GM18870 (cell line): ENCODE data around the gene MAPK6.

Experiments
- ATAC-seq: cut with Tn5 transposase; IDR thresholded peaks from one replicate; pipeline ENCODE4 v1.9.1; 2021; ENCODE audit warnings: moderate library complexity; ENCODE audit not compliant: unreplicated experiment

The MAPK6 gene

DNA sequence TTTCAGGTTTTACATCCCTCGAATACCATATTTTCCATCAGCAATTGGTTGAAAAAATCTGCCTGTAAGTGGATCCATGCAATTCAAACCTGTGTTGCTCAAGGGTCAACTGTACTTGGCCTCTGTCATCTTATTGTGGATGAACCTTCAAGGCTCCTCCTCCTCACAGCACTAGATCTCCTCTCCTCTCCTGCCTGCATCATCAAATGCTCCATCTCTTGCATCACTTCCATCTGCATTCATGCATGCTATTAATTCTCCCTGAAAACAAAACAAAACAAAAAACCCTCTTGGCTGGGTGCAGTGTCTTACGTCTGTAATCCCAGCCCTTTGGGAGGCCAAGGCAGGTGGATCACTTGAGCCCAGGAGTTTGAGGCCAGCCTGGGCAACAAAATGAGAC is 83.4 kb downstream of the MAPK6 start:
- ATAC-seq: no peak

DNA sequence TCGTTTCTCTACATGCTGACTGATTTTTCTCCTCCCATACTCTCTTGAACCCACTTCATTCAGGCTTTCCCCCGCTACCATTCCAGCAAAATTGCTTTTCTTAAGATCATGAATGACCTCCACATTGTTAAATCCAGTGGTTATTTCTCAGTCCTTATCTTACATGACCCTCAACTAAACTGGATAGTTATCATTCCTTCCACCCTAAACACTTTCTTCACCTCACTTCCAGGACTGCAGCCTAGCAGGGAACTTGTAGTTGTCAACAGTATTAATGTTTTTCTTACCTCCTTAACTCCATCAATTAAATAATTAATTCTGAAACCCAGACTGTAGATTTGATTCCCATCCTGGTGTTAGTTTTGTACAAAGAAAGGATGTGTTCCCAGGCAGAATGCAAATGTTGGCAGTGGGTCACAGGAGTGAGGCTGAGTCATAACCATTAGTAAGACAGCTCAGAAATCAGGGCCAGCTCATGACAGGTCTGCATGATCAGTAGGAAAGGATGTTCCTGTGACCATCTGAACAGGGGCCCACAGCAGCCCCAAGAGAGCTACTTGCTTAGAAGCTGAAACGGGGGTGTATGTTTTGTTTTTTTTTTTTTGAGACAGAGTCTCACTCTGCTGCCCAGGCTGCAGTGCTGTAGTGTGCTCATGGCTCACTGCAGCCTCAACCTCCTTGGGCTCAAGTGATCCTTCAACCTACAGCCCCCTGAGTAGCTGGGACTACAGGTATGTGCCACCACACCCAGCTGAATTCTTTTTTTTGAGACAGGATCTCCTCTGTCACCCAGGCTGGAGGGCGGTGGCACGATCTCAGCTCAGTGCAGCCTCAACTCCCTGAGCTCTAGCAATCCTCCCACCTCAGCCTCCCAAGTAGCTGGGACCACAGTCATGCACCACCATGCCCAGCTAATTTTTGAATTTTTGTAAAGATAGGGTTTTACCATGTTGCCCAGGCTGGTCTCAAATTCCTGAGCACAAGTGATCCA is 84.5 kb downstream of the MAPK6 start:
- peak; percentile 85 for ATAC-seq

DNA sequence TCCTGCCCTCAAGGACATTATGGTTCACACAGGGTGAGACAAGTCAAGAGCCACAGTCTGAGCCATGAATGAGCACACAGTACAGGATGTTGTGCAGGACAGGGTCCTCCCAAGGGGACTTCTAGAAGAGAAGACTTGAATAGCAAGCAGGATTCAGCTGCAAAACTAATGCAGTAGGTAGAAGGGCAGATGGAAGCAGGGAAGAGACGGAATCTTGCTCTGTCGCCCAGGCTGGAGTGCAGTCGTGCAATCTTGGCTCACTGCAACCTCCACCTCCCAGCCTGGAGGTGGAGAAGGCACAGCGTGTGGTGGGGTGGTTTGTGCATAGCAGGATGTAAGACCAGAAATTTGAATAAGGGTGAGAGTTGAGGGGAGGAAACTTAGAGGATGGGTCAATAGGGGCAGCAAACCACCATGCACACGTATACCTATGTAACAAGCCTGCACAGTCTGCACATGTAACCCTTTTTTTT is 85.5 kb downstream of the MAPK6 start:
- no peak for ATAC-seq

DNA sequence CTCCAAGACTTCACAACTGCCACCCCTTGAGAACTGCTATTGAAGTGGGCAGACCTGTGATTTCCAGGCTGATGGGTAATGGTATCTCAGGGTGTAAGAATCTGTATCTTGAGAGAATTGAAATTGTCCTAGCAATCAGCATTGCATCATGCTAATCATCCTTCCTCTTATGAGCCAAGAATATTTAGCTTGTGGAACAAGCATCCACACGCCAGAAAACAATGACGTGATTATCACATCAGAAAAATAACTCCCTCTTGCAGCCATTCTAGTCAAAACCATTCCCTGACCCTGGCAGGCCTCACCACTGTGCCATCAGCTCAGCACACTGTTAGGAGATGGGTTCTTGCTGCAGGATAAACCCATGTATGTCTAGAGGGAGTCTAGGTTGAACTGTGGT is 86.8 kb downstream of the MAPK6 start:
- no peak for ATAC-seq

DNA sequence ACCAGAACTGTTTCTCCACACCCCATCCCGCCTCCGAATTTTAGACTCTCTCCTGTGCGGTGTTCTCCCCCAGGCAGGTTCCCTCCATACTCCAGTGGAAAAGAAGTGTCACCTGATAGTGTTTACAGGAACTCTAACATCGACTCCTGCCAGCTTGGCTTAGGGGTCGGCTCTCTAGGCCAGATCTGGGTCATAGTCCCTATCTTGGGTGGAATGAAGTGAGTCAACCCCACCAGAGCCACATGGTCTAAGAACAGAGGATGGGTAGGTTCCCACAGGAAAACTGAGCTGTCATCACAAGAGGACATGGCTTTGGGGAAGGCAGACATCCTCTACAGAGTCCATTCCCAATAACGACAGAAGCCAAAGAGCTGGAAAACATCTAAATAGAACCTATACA is 87.6 kb downstream of the MAPK6 start:
- no peak for ATAC-seq

DNA sequence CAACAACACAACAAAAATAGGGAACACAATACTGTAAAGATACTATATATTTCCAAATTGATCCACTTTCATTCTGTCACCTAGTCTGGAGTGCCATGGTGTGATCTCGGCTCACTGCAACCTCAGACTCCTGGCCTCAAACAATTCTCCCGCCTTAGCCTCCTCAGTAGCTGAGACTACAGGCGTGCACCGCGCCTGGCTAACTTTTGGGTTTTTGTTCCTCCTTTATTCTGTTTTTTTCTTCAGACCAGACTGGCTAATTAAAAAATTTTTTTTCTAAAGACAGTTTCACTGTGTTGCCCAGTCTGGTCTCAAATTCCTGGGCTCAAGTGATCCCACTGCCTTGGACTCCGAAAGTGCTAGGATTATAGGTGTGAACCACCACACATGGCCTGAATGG is 88.2 kb downstream of the MAPK6 start:
- ATAC-seq: no peak

DNA sequence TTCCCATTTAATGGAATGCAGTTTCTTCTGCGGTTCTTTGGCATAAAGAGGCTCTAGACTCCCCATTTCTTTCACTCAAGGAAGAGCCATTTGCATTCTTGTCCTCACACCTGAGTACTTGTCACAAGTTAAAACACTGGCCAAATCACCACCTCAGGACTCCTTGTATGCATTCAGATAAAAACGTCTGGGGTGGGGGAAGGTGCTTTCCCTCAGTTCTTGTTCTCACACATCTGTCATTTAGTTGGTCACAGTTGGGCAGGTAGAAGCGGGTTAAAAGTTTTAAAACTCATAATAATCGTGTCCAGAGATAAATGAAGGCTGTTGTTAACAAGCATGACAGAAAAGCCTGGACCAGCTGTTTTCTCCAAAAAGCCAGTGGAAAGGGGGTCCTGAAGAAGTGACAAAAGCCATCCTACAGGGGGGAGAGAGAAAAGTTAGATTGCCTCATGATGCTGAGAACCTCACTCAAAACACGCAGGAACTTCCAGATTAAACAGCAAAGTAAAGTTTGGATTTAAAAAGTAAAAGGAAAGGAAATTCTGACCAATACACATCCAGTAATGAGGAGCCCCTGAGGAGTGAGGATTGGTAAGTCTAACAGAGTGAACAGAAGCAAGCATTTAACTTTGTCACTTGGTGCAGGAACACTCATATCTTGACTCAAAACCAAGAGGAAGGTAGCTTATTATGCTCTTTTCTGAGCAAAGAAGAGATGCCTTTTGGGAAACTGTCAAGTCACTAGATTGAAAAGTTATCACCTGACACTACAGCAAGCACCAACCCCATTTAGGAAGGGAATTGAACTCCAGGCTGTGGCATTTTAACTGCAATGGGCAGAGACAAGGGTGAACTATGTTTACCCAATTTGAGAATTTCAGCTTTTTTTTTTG is 90.8 kb downstream of the MAPK6 start:
- ATAC-seq: peak; percentile 59

DNA sequence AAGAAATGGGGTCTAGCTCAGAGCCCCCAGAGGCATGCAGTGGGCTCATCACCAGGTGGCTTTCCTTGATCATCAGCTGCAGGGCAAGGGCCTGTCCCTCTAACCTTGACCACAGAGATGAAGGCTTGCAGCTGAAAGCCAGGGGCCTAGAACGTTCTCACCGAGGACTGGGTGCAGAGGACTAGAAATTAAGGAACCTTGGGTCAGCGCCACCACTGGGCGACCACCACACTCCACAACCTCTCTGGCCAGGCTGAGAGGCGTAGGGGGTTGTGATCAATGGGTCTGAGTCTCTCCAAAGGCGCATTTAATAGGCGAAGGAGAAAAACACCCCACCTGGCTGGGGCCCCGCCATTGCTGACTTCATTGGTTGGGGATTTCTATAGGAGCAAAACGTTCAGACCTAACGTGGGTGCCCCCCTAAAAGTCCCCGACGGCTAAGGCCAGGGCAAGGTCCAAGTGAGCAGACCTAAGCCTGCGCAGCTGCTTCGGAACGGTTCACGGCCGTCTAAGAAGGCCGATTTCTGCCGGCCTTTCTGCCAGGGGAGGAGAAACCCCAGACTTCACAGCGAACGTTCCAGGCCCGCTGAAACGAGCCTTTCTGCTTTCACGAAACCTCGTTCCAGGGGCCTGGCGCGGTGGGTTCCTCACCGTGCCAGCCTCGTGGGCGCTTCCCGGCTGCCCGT is 92.6 kb downstream of the MAPK6 start:
- ATAC-seq: no peak

DNA sequence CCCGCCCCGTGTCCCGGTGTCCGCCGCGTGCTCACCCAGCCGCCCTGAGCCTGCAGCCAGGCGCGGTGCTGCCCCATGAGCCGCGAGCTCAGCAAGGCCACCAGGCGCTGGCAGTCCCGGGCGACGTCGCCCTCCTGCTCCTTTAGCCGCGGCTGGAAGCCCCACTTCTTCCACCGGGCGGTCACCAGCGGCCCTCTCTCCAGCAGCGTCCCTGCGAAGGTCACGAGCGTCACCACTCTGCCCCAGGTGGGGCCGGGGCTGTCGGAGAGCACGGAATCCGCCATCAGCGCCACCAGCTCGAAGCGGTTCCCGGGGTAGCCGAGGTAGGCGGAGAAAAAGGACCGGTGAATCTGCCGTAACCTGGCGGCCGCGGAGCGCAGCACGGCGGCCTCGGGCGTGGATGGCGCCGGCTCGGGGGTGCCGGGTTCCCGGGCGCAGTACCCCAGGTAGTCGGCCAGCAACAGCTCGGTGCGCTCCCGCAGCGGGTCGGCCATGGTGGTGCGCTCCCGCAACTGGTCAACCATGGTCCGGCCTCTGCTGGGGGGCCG is 93.3 kb downstream of the MAPK6 start:
- no peak for ATAC-seq

DNA sequence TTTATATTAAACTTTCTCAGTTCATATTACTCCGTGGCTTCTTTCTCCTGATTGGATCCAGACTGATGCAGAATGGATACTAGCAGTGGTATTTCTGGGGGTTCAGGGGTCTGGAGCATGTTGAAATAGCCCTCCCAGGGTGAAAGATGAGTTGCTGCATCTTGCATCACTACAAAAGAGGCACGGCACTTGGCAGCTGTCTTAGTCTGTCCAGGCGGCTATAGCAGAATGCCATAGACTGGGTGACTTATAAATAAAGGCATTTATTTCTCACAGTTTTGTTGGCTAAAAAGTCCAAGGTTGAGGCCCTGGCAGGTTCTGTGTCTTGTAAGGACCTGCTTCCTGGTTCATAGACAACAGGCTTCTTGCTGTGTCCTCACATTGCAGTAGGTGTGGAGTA is 94.2 kb downstream of the MAPK6 start:
- no peak for ATAC-seq

DNA sequence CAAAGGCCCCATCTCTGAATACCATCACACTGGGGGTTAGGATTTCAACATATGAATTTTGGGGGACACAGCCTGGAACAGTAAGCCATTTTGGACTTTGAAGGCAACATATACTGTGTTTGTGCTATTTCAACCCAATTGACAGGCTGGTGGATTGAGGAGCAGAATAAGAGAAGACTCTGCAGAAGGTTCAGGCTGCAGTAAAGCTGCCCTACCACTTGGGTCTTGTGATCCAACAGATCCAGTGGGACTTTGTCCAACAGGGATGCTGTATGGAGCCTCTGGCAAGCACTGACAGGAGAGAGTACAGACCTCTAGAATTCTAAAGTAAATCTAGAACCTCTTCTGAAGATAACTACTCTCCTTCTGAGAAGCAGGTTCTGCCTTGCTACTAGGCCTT is 94.7 kb downstream of the MAPK6 start:
- no peak for ATAC-seq

DNA sequence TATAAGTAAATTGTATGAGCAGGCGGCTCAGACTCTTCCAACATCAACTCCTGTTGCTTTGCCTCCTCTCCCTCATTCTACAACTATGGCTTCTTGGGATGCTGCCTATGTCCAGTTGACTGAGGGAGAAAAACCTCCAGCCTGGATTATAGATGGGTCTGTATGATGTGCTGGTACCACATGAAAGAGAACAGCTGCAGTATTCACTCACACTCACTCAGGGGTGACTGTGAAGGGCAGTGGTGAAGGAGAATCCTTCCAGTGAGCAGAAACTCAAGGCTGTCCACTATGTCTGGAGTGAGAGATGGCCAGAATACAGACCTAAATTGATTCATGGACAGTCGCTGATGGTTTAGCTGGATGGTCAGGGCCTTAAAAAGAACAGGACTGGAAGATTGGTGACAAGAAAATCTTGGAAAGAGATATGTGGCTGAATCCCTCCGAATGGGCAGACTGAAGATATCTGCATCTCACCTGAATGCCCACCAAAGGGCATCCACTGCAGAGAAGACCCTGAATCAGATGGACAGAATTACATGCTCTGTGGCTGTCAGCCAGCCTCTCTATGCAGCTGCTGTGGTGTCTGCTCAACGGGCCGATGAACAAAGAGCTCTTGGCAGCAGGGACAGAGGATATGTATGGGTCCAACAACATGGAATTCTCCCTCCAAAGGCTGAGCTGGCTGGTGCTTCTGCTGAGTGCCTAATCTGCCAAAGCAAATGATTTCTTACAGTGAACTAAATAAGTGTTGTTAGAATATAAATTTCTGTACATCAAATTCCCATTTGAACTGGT is 95.4 kb downstream of the MAPK6 start:
- no peak for ATAC-seq

DNA sequence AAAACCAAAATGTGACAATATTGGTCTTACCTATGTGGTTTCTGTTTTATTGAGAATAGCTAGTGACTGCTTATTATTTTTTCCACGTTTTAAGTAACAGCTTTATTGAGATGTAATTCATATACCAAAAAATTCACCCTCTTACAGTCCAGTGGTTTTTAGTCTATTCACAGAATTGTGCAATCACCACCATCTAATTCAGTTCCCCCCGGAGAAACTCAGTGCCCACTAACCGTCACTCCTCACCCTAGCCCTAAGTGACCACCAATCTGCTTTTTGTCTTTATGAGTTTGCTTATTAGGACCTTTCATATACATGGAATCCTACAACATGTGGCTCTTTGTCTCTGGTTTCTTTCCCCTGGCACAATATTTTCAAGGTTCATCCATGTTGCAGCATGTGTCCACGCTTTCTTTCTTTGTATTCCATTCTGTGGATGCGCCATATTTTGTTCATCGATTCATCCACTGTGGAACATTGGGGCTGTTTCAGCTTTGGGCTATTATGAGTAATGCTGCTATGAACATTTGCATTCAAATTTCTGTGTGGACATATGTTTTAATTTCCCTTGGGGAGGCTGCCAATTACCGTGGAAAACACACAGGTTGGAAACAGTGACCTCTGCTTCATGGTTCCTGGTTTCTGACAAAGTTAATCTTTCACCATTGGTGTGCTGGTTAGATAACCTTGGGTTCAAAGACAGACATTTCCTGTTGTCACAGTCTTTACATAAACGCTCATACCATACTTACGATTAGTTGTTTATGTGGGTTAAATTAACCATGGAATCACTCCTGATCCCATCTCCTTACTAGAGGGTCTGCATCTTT is 96.8 kb downstream of the MAPK6 start:
- no peak for ATAC-seq
